HG02870 (cell line): ENCODE measurements around the gene ARL8A.

Experiments
- ATAC-seq: cut with Tn5 transposase; IDR thresholded peaks from one replicate; pipeline ENCODE4 v1.9.1; 2021; ENCODE audit warnings: mild to moderate bottlenecking, moderate library complexity; ENCODE audit not compliant: unreplicated experiment

The ARL8A gene

GRCh38 chr1:202085682-202086373, 58.7 kb downstream of the ARL8A start:
- ATAC-seq, result no peak

- no peak for ATAC-seq
Measured at GRCh38 chr1:202084791-202085681, 59.5 kb downstream of the ARL8A start.
